T-helper 1 cell treated with Interleukin-12 subunit alpha and Interleukin-12 subunit beta and Interleukin-4 antibody, amounts not matched to agents 30 μg/mL and 1 μg/mL, for 36 hours (primary cell): ENCODE data around the gene NRIP1.

Experiments used
- H3K27ac Mint-ChIP-seq: one replicate; pipeline ENCODE4 v1.8.0; 2021; ENCODE audit warnings: mild to moderate bottlenecking, mixed read lengths
- H3K27me3 Mint-ChIP-seq: one replicate; pipeline ENCODE4 v1.8.0; 2021; ENCODE audit warnings: low read depth, mixed read lengths
- H3K36me3 Mint-ChIP-seq: one replicate; pipeline ENCODE4 v1.8.0; 2021; ENCODE audit warnings: low read depth, mixed read lengths
- H3K4me1 Mint-ChIP-seq: one replicate; pipeline ENCODE4 v1.8.0; 2021; ENCODE audit warnings: low read depth, mixed read lengths
- H3K4me3 Mint-ChIP-seq: one replicate; pipeline ENCODE4 v1.8.0; 2021; ENCODE audit warnings: mild to moderate bottlenecking, moderate library complexity, mixed read lengths
- H3K9me3 Mint-ChIP-seq: one replicate; pipeline ENCODE4 v1.8.0; 2021; ENCODE audit warnings: mixed read lengths

The NRIP1 gene

DNA sequence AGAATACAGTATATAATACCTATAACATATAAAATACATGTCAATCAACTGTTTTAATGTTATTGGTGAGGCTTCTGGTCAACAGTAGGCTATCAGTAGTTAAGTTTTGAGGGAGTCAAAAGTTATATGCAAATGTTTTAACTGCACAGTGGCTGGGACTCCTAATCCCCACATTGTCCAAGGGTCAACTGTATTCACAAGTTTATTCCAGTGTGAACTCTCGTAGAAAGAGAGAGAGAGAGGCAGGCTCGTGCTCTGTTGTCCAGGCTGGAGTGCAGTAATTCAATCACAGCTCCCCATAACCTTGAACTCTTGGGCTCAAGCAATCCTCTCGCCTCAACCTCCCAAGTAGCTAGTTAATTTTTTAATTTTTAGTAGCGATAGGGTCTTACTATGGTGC lies 66.0 kb downstream of the NRIP1 start:
- H3K4me1 Mint-ChIP-seq, result peaks cover 14% of the 10 kb centered on the region
- no peak overlapping the region for H3K27ac Mint-ChIP-seq
- no peaks in the 10 kb centered on the region for H3K27me3 Mint-ChIP-seq
- no peaks in the 10 kb centered on the region for H3K36me3 Mint-ChIP-seq
- no peaks in the 10 kb centered on the region for H3K9me3 Mint-ChIP-seq
- no peak overlapping the region for H3K4me3 Mint-ChIP-seq

DNA sequence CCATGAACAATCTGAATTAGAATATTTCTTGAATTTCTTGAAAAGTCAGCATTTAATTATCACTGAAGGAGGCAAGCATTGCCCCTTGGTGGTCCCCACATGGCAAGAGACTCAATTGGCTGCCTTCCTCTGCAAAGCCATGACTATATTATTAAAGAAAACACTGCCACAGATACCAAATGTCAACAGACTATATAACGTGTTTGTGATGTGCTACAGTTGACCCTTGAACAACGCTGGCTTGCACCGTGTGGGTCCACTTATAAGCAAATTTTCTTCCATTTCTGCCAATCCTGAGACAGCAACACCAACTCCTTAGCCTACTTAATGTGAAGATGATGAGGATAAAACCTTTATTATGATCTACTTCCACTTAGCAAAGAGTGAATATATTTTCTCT lies 66.5 kb downstream of the NRIP1 start:
- Mint-ChIP-seq H3K36me3 (no peaks in the 10 kb centered on the region), H3K27ac (no peak overlapping the region), H3K4me1 (peaks cover 9% of the 10 kb centered on the region), H3K4me3 (no peak overlapping the region), H3K27me3 (no peaks in the 10 kb centered on the region), H3K9me3 (no peaks in the 10 kb centered on the region)

DNA sequence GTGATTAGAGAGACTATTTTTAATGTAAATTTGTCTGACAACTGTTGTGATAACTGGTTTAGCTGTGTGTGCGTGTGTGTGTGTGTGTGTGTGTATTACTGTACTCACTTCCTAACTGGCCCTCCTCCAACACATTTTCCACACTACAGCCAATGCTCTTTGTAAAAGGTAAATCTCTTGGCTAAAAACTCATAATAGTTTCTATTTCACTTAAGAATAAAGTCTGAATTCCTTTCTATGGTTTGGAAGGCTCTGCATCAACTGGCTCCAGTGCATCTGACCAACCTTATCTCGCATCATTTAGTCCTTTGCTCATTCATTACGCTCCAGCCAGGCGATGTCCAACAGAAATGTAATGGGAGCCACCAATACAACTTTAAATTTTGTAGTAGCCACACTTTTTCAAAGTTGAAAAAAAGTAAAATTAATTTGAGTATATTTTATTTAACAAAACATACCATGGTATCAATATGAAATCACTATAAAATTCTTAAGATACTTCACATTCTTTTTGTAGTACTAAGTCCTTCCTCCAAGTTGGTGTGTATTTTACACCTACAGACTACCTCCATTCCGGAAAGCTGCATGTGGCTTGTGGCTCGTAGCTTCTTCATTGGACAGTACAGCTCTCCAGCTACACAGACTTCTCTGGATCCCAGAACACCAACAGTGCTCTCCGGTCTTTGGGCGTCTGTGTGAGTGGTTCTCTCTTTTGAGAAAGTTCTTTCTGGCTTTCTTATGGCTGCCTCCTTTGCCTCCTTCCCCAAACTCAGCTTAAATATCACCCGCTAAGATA lies 68.9 kb downstream of the NRIP1 start:
- H3K9me3 Mint-ChIP-seq, result no peaks in the 10 kb centered on the region
- H3K27ac Mint-ChIP-seq, result no peak overlapping the region
- H3K4me1 Mint-ChIP-seq, result peaks cover 6% of the 10 kb centered on the region
- H3K4me3 Mint-ChIP-seq, result no peak overlapping the region
- no peaks in the 10 kb centered on the region for H3K27me3 Mint-ChIP-seq
- H3K36me3 Mint-ChIP-seq, result no peaks in the 10 kb centered on the region

DNA sequence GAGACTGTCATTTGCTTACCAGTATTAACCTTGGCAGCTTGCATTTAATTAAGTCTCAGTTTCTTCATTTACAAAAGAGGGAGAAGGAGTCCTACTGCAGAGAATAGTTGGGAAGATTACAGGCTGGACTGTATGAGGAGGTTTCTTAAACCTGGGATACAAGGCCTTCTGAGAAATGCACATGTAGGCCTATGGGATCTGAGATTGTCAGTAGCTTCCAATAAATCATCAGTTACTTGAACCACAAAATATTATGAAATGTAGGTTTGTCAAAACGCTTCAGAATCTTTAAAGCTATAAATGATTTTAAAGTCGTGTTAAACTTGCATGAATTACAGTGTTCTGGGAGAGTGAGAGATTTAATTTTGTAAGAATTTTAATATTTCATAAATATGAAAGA lies 69.6 kb downstream of the NRIP1 start:
- Mint-ChIP-seq H3K36me3 (peaks cover 2% of the 10 kb centered on the region), H3K9me3 (no peaks in the 10 kb centered on the region), H3K4me3 (no peak overlapping the region), H3K4me1 (peaks cover 6% of the 10 kb centered on the region), H3K27ac (no peak overlapping the region), H3K27me3 (no peaks in the 10 kb centered on the region)

DNA sequence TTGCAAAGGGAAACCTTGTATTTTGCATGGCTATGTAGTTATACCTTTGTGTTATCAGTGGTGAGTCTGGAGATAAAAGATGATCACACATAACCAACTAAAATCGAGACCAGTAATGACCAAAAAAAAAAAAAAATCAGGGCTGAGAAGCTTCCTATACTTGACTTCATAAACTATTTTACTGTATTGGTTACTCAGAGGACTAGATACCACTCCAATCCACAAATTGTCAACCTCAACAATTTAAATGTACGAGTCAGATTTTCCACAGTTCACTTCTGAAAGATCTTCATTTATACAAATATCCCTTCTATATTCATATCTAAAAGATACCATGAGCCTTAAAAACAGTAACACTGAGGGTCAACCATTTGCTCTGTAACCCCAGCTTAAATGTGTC lies 71.7 kb downstream of the NRIP1 start:
- no peaks in the 10 kb centered on the region for H3K9me3 Mint-ChIP-seq
- H3K27me3 Mint-ChIP-seq, result no peaks in the 10 kb centered on the region
- H3K4me3 Mint-ChIP-seq, result no peak overlapping the region
- H3K4me1 Mint-ChIP-seq, result peaks cover 6% of the 10 kb centered on the region
- peaks cover 2% of the 10 kb centered on the region for H3K36me3 Mint-ChIP-seq
- no peak overlapping the region for H3K27ac Mint-ChIP-seq

DNA sequence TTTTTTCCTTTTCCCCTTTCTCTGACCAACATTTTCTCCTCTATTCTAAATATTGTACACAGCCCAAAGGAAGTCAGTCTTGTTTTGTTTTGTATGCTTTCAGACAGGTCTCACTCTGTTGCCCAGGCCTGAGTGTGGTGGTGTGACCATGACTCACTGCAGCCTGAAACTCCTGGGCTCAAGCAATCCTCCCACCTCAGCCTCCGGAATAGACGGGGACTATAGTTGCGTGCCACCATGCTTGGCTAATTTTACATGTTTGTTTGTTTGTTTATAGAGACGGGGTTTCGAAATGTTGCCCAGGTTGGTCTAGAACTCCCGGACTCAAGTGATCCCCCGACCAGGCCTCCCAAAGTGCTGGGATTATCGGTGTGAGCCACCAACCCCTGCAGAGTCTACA lies 72.8 kb downstream of the NRIP1 start:
- H3K4me1 Mint-ChIP-seq, result peaks cover 6% of the 10 kb centered on the region
- no peak overlapping the region for H3K4me3 Mint-ChIP-seq

DNA sequence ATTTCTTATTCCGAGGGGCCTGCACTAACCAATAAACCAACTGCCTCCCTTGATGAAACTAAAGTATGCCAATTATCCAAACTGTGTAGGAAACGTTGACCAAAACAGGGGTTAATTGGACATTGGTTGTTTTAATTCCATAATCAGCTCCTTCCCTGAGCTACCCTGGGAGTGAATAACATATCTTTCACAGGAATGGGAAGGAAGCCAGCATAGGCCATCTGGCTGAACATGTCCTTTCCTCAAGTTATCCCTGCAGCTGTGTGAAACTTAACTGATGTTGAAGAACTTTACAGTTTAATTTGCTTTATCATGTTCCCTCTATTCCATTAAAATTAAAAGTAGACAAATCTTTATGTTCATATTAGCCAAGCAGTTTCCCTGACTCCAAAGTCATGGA lies 75.4 kb downstream of the NRIP1 start:
- Mint-ChIP-seq H3K27ac (no peak overlapping the region), H3K4me1 (peaks cover 6% of the 10 kb centered on the region), H3K4me3 (no peak overlapping the region), H3K36me3 (peaks cover 2% of the 10 kb centered on the region), H3K9me3 (no peaks in the 10 kb centered on the region), H3K27me3 (no peaks in the 10 kb centered on the region)

More for the DNA sequence above, 72.8 kb downstream of the NRIP1 start:
- Mint-ChIP-seq H3K27ac (no peak overlapping the region), H3K27me3 (no peaks in the 10 kb centered on the region), H3K36me3 (peaks cover 2% of the 10 kb centered on the region), H3K9me3 (no peaks in the 10 kb centered on the region)

DNA sequence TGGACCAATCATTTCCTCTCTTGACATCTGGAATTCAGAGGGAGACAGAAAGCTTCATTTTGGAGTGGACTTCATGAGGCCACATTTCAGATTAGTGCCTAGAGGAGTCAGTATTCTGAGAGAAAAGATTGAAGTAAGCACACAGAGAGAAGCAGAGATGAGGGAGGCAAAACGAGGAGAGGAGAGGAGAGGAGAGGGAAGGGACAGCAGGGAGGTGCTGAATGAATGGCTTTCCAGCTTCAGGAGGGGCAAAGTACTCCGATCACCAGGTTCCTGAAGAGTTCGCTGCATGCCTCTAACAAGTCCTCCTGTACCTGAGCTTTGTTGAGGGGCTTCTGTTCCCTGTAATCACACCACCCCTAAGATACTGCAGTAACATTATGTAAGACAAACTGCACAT lies 76.0 kb downstream of the NRIP1 start:
- no peak overlapping the region for H3K27ac Mint-ChIP-seq
- no peaks in the 10 kb centered on the region for H3K27me3 Mint-ChIP-seq
- H3K9me3 Mint-ChIP-seq, result no peaks in the 10 kb centered on the region
- no peak overlapping the region for H3K4me3 Mint-ChIP-seq
- peaks cover 6% of the 10 kb centered on the region for H3K4me1 Mint-ChIP-seq
- peaks cover 2% of the 10 kb centered on the region for H3K36me3 Mint-ChIP-seq

DNA sequence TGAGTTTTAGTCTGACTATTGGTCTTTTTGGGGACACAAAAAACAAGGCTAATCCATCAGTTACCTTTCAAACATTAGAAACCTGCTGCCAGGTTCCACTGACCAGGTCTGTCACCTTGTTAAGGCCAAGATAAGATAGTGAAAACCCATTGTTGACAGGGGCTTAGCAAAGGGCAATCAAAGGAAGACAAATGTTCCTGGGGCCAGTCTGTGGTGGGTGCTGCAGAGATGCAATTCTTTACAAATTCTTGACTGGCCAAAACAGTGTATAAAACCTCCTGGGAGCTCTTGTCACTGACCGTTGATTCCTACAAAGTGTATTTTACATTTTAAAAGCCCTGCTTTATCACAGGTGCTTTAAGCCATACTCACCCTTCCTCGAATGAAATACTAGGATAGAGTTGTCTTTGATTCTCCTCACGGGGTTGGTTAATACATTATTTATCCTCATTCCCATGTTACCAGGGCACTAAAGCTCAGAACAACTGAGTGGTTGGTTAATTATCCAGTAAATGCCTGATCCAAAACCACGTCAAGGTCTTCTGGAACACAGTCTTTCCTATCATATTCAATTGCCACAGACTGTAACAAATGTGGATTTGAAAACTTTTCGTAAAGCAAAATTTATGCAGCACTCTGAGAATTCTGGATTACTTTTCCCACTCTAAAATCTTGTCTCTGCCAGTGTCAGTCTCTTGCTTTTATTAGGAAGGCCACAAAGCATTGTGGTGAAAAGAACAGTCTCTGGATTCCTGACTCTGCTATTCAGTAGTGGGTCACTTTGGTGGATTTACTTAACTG lies 77.2 kb downstream of the NRIP1 start:
- H3K27me3 Mint-ChIP-seq, result no peaks in the 10 kb centered on the region
- no peak overlapping the region for H3K4me3 Mint-ChIP-seq
- peaks cover 4% of the 10 kb centered on the region for H3K4me1 Mint-ChIP-seq
- no peak overlapping the region for H3K27ac Mint-ChIP-seq
- H3K9me3 Mint-ChIP-seq, result no peaks in the 10 kb centered on the region
- peaks cover 2% of the 10 kb centered on the region for H3K36me3 Mint-ChIP-seq

DNA sequence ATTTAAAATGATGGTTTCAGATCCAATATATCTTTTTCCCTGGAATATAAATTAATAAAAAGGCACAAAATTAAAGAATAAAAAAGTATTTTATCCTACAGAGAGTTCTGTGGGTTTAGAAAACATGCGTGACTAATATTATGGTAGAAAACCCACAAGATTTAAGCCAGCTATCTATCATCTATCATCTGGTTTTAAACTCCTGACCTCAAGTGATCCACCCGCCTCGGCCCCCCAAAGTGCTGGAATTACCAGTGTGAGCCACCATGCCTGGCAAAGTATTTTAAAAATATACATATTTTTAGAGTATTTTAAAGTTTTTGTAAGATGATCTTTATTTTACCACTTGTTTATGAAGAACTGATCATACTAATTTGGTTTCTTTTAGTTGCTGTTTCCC lies 79.5 kb downstream of the NRIP1 start:
- Mint-ChIP-seq H3K4me1 (peaks cover 3% of the 10 kb centered on the region), H3K9me3 (no peaks in the 10 kb centered on the region)

DNA sequence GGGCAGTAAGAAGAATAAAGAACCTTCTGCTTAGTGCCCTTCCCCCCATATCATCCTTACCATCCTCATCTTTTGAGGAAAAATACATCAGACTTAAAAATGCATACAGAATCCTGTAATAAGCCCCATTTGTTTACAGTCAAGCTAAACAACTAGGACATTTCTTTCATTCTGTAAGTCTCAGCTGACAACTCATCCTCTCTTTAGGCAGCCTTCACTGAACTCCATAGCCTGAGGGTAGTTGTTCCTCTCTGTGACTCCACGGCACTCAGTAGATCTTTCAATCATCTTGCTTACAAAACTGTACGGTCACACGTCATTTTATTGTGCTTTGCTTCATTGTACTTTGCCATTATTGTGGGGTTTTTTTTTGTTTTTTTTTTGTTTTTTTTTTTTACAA lies 82.5 kb downstream of the NRIP1 start:
- no peaks in the 10 kb centered on the region for H3K27me3 Mint-ChIP-seq
- H3K36me3 Mint-ChIP-seq, result no peaks in the 10 kb centered on the region
- no peak overlapping the region for H3K4me3 Mint-ChIP-seq
- no peak overlapping the region for H3K27ac Mint-ChIP-seq
- no peaks in the 10 kb centered on the region for H3K9me3 Mint-ChIP-seq
- no peaks in the 10 kb centered on the region for H3K4me1 Mint-ChIP-seq

More for the DNA sequence above, 79.5 kb downstream of the NRIP1 start:
- Mint-ChIP-seq H3K27me3 (no peaks in the 10 kb centered on the region), H3K36me3 (no peaks in the 10 kb centered on the region), H3K27ac (no peak overlapping the region), H3K4me3 (no peak overlapping the region)

DNA sequence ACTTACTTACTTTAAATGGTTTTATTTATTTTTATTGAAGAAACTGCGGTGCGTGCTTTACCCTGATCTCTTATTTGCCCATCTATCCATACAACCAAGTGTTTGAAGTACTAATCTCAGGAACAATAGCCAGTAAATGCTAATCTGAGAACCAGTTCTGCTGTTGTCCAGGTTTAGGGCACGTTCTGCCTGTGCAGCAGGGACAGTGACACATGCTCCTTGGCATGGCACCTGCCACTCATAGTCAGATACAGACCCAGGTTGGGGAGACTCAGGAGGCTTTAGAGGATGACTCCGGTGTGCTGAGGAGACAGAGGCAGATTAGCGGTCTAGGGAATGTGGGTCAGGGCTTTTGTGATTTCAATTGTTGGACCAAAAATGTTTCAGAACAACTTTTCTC lies 83.6 kb downstream of the NRIP1 start:
- Mint-ChIP-seq H3K4me3 (no peak overlapping the region), H3K27me3 (no peaks in the 10 kb centered on the region), H3K9me3 (no peaks in the 10 kb centered on the region), H3K4me1 (no peaks in the 10 kb centered on the region), H3K36me3 (no peaks in the 10 kb centered on the region), H3K27ac (no peak overlapping the region)

DNA sequence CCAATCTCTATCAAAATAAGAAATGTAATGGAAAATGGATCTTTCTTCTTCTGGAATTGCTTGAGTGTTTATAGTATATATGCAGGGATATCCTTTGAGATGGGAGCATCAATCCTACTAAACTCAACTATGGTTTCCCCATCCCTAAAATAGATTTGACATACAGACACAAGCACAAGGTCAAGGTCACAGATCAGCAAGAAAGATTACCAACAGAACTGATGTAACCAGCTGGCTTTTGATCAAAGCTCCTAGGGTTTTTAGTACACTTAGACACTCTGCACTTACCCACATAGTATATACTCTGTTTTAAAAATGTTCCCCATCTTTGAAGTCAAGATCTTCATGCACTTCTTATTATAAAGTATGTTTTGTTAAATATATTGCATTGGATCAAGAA lies 85.5 kb downstream of the NRIP1 start:
- no peak overlapping the region for H3K4me3 Mint-ChIP-seq
- no peaks in the 10 kb centered on the region for H3K27me3 Mint-ChIP-seq
- peaks cover 2% of the 10 kb centered on the region for H3K36me3 Mint-ChIP-seq
- no peaks in the 10 kb centered on the region for H3K9me3 Mint-ChIP-seq
- H3K27ac Mint-ChIP-seq, result no peak overlapping the region
- H3K4me1 Mint-ChIP-seq, result no peaks in the 10 kb centered on the region

DNA sequence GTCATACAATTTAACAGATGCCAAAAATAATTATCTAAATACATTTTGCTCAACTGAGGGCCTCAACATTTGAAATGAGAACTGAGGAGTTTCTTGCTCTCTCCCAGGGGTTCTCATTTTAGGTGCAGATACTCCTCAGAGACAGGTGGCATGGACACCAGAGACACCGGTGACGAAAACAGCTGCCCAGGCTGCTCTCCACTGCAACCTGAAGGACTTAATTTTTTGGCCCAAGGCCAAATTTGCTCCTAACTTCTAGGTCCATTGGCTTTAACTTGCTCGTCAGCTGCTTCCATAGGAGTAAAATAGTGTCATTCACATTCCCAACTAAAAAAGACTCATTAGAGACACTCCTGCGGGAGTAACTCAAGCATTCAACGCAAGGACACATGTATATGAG lies 87.0 kb downstream of the NRIP1 start:
- no peaks in the 10 kb centered on the region for H3K27me3 Mint-ChIP-seq
- H3K4me1 Mint-ChIP-seq, result no peaks in the 10 kb centered on the region
- H3K27ac Mint-ChIP-seq, result no peak overlapping the region
- no peaks in the 10 kb centered on the region for H3K9me3 Mint-ChIP-seq
- H3K36me3 Mint-ChIP-seq, result peaks cover 2% of the 10 kb centered on the region
- no peak overlapping the region for H3K4me3 Mint-ChIP-seq
